Mesenteric fat pad (tissue), 1 donor: ENCODE measurements around the gene NNMT. TPM values are rescaled to one million over a fixed set of nuclear protein-coding genes. Genes with fewer than 3 reads are reported as not detected.

Experiments
- DNase-seq: peaks from one replicate; pipeline ENCODE4 v3.0.0-alpha.2; 2020; ENCODE audit warnings: low spot score
- total RNA-seq: library from RNA; stranded (reverse); fragmentation: NEBNext Ultra II Directional; extraction: Animal tissue kit (Norgen Biotek cat#: 25700); gene quantifications from one replicate; pipeline ENCODE4 v1.2.1, GENCODE V29; 2021
- donor health status: DM: yes; HTN: yes; CAD: no.

NNMT gene
- total RNA-seq, 1 donor from 2014 or later: 1,405 TPM

DNA sequence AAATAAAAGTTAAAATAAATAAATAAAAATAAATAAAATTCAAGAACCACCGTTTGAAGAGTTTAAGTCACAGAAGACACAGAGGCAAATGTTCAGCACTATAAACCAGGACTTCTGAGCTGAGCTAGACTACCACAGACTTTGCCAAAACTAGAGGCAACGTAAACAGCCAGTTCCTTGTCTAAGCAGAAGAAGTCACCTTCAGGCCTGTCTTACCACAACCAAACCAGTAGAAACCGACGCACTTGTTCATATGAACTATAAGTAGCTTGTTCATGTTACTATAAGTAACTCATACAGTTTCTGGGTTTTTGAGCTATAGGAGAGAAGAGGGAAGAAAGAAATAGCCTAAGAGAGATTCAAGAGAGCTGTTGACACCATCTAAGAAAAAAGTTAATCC lies 48.3 kb downstream of the NNMT start:
- DNase-seq: no peak

DNA sequence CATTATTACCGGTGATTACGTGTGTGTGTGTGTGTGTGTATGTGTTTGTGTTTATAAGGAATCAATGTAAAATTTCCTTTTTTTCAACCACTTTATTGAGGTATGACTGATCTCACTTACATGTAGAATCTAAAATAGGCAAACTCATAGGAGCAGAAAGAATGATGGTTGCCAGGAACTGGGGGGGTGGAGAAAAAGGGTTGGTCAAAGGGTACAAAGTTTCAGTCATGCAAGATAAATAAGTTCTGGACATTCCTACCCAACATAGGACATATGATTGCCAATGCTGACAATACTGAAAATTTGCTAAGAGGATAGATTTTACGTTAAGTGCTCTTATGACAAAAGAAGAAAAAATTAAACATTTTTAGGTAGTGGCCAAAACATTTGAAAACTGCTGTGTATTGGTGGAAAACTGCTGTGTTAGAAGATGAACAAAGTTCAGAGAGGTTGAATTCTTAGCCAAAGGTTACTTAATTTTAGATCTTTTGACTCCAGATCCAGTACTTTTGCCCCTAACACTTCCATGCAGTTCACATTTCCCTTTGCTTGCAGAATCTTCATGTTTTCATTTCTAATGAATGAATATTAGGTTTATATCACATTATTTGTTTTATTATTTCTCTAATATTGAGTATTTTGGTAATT lies 49.5 kb downstream of the NNMT start:
- DNase-seq: no peak

DNA sequence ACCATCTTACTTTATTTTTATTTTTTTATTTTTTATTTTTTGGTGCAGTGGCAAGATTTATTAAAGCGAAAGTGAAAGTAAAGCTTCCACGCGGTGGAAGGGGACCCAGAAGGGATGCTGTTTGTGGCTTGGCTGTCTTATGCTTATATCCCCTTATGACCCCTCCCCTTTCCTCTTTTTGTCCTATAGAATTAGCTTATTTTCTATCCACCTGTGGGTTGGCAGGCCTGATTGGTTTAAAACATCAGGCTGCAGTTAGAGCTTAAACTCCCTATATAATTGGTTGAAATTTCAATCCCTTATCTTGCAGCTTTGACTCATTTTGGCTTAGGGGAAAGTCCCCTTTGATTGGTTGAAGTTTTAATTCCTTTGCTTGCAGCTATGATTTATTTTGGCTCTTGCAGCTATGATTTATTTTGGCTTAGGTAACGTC lies 50.5 kb downstream of the NNMT start:
- DNase-seq: no peak

DNA sequence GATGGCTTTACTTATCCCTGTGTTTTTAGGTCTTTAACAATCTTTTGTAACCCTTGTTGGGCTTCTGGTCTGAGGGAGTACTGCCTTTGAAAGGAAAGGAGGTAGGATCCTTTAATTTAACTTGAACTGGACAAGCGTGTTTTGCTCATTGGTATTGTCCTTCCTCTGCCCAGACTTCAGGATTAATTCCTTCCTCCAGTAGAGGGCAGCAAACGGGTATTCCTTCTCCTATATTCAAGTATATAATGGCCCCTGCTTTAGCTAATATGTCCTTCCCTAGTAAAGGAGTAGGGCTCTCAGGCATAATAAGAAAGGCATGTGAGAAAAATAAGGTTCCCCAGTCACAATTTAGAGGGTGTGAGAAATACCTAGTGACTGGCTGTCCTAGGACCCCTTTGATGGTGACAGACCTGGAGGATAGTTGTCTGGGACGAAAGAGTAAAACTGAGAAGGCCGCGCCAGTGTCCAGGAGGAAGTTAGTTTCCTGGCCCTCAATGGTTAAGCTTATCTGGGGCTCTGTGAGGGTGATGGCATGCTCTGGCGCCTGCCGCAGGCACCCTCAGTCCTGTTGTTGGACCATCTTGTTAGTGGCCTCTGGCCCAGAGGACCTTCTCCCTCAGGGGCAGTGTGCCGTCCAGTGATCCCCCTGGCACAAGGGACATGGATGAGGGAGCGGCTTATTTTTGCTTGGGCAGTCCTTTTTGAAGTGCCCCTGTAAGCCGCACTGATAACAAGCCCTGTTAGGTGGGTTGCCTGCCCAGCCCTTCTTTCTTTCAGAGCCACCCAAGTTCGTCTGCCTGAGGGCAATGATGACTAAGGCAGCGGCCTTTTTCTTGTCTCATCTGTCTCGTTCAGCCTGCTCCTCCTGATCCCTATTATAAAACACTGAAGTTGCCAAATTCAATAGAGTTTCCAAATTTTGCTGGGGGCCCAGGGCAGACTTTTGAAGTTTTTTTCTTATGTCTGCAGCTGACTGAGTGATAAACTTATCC lies 52.3 kb downstream of the NNMT start:
- DNase-seq: no peak

DNA sequence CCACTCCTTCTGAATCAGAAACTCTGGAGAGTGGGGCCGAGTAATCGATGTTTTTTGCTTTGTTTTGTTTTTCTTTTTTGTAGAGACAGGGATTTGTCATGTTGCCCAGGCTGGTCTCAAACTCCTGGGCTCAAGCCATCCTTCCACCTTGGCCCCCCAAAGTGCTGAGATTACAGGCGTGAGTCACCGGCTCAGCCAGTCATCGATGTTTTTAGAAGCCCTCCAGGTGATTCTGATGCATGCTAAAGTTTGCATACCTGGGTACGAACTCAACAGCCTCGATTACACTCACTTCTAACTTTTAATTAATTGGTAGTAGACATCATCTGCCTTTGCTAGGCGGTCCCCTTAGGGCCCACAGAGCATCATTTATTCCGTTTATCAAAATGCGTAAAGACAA lies 53.8 kb downstream of the NNMT start:
- no peak for DNase-seq

DNA sequence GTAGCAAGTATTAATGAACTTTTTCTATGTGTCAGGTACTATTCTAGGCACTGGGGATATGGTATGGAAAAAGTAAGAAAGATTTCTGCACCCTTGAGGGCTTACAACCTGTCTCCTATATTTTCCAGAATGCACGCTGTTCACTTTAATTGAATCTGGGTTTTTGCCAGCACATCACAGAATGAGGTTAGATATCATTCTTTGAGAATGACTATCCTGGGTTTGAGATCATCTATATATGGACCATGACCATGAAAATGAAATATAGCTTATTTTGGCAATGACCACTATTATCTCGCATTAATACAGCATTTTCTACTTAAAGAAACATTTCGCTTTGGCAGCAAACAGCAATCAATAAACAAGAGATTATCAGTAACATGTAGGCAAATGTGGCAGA lies 57.2 kb downstream of the NNMT start:
- no peak for DNase-seq

DNA sequence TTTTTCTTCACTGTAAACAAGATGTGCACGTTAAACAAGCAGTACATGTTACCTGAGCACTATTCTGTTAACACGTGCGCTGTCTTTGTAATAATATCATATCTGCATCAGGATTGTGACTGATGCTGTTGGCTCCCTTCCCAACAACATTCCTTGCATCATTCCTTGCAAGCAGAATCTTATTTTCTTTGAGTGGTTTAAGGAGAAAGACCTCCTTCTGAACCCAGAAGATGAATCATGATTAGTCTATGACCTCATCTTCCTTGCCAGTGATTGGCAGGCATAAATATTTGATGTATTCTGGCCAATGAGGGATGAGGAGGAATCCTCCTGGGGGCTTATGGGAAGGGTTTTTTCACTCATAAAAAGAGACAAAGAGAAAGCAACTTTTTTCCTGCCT lies 57.9 kb downstream of the NNMT start:
- DNase-seq: no peak

DNA sequence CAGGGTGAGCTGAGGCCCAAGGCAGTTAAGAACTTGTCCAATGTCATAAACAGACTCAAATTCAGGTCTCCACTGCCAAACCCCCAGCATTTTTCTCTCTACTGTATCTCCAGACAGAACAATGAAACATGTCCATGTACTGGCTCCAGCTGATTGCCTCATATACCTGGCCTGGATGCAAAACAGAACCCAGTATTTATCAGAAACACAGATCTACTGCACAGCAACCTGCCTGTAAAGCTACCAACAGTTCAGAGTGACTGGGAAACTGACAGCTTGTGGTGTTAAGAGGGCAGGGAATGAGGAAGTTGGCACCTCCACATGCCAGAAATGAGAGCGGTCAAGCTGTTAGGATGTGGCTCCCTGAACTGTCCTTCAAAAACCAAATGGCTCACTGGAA lies 62.5 kb downstream of the NNMT start:
- no peak for DNase-seq

DNA sequence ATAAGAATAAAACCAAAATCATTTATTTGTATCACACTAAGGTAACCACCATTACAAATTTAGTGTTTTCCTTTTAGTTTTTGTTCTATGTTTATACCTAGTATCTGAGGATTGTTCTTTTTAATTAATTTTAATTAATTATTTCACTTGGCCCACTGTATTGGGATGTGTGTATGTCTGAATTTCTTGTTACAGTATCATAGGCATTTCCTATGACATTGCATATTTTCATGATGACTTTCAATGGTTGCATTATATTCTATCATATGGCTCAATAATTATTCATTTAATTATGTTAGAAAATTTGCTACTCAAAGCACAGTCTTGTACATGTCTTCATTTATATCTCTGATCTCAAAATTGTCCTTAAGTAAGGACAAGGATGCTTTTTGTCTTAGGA lies 63.1 kb downstream of the NNMT start:
- DNase-seq: no peak

DNA sequence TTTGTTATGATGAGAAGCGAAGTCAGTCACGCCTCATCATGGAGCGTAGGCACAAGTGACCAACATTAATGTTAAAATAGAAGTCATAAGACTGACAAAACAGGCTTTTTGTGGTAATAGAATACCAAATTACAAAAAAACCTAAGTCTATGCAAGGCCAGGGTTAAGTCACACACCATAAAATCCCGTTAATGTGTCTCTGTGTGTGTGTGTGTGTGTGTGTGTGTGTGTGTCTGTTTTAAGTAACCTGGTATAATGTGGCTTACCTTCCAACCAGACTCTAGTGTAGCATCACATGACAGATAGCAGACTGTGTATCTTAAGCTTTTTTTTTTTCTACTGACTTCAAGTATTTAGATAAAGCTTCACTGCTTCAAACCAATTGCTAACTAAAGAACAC lies 66.1 kb downstream of the NNMT start:
- no peak for DNase-seq

DNA sequence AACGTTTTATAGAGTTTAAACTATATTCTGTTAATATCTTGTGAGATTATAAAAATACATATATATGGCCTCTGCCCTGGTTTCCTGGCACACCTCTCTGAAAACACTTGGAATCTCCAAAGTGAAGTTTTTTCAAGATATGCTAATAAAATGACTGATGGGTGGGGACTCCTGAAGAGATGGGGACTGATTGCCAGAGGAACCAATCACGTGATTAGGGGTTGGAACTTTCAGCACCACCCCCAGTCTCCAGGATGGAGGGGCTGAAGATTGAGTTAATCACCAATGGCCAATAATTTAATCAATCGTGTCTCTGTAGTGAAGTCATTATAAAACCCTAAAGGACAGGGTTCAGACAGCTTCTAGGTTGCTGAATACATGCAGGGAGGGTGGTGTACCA lies 66.8 kb downstream of the NNMT start:
- DNase-seq: no peak

Other genes starting within 250 kb of the NNMT start
- 196 TPM for gene ZBTB16, start 236.7 kb upstream of the NNMT start, total RNA-seq
- gene C11orf71, start 104.1 kb downstream of the NNMT start, total RNA-seq: 6.6 TPM
- gene RBM7, start 104.3 kb downstream of the NNMT start, total RNA-seq: 29.5 TPM
- 85.9 TPM for gene REXO2, start 143.1 kb downstream of the NNMT start, total RNA-seq